Stimulated activated CD4-positive, alpha-beta T cell treated with anti-CD3 and anti-CD28 coated beads, Interleukin-15, amount 100 ng/mL, for 1 hour (primary cell): Measurements from ENCODE around the gene PRKAR1B.

Experiments
- DNase-seq, 2 donors: peaks; one replicate each; pipeline ENCODE4 v3.0.0-alpha.2; 2020; ENCODE audit warnings: low read depth in 1 of 2, low spot score in 1 of 2

PRKAR1B gene

DNA sequence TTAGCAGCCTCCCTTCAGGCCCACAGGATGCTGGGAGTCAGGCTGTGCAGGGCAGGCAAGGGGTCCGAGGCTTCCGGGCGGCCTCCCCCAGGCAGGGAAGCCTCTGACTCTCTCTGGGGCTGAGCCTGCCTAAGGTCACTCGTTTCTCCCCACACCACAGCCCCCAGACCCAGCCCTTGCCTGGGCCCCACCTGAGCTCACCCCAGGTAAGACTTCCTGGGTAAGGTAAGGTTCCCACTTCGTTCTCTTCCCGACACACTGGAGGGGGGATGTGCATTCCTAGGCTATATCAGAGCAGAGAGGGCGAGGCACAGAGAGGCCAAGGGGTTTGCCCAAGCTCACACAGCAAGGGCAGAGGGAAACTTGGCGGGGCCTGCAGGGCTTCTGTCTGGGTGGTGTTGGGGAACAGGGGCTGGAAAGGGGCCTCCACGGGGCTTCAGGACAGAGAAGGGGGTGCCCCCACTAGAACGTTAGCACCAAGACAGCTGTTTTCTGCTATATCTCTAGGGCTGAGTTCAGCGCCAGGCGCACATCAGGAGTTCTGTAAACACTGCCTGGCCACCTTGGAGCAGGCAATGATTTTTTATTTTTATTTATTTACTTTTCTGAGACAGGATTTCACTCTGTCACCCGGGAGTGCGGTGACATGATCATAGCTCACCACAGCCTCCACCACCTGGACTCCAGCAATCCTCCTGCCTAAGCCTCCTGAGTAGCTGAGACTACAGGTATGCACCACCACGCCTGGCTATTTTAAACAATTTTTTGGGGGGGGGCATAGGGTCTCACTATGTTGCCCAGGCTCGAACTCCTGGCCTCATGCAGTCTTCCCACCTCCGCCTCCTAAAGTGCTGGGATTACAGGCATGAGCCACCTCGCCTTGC lies 182.5 kb downstream of the PRKAR1B start:
- DNase-seq = no peak

DNA sequence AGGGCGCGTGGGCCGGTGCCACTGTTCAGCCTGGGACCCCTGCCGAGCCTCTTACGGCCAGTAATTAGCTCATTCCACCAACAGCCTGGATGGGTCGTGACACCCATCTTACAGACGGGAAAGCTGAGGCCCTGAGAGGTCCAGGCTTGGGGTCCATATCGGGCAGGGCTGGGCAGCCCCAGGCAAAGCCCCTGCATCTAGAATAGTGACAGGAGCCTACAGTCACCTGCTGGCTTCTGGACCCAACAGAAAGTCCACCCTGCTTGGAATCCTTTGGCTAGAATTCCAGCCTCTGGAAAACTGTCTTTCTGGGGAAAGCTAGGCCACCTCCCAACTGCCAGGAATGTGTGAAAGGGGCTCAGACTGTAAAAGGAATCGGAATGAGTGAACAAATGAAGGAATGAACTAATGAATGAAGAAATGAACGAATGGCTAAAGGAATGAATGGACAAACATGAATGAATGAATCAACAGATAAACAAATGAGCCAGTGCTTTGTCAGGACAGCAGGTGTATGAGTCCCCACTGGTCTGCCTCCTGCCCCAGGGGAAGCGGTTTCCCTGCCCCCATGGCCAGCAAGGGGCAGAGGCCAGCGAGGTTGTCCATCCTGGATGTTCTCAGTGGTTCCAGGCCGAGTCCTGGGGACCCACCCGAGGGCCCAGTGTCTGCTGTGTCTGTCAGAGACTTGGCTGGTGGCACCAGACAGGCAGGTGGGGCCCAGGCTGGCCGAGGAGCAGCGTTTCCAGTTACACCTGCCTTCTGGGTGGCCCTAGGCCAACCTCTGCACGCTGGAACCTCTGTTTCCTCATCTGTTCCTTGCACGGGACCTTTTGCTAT lies 183.4 kb downstream of the PRKAR1B start:
- DNase-seq = no peak

DNA sequence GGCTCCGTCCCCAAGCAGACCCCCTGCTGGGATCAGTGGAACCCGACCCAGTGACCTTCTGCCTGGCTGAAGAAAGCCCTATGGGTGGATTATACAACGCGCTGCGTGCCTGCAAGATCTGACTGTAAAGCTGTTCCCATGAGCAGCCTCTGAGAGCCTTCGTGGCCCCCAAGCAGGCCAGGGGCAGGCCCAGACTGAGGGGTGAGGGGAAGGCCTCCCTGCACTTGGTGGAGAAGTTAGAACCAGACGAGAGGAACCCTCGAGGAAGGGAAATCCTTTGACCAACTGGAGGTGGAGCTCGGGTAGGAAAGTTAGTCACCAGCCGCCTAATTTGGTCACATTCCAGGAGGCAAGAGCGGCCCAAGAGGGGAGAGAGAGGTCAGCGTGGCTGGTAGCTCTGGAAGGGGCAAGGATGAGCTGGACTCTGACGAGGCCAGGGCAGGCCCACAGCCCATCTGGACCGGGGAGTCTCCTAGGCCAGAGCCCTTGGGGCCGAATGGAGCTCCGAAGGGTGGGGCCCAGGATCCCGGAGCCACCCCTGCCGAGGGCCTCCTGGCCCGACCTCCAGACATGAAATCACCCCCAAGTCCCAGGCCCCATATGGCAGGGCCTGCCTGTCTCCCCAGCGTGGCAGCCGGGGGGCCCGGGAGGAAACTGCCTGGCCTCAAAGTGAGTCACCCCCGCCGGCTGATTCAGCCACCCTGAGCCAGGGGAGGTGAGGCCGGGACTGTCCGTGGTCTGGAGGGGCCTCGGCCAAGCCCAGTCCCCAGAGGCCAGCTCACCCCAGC lies 184.2 kb downstream of the PRKAR1B start:
- no peak for DNase-seq

DNA sequence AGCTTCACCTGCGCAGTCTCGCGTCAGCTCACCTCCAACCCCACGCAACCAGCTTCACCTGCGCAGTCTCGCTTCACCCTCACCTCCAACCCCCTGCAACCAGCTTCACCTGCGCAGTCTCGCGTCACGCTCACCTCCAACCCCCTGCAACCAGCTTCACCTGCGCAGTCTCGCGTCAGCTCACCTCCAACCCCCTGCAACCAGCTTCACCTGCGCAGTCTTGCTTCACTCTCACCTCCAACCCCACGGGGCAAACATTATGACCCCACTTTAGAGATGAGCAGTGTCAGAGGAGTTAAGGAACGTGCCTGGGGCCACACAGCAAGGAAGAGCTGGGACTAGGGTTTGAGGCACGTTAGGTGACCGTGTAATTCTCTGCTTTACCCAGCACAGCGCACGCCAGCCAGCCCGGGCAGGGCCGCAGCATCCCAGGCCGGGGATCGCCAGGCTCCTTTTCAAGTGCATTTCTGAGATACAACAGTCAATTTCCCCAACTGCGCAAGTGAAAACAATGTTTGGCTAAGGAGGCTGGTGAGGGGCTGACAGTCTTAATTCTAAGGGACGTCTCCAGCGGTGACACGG lies 184.9 kb downstream of the PRKAR1B start:
- no peak for DNase-seq

DNA sequence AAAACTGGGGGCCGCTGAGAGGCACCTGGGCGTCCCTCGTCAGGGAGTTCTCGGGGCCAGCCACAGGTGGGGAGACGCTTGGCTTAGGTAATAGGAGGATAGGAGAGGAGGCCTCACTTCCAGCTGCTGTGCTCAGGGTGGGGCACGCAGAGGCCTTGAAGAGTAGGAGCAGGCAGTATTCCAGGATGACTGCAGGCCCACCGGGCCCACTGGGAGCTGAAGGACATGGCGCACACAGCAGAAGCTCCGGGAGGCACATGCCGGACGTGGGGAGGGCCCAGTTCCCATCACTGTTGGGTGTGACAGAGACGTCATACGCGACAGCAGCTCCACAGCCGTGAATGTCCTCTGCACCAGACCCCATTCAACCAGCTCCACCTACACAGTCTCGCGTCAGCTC lies 185.4 kb downstream of the PRKAR1B start:
- no peak for DNase-seq

DNA sequence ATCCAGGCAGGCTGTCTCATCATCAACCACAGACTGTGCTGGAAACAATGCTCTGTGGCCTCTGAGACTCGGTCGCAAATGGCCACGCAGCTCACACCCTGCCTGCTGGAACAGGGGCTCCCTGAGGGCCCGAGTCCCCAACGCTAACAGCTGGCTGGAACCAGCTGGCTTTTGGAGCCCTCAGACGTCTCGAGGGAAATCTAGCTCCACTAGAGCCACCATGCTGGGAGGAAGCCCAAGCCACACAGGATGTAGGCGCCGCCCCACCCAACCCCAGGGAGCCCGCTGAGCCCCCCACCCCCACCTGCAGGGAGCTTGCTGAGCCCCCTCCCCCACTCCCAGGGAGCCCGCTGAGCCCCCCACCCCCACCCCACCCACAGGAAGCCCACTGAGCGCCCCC lies 186.1 kb downstream of the PRKAR1B start:
- no peak for DNase-seq

DNA sequence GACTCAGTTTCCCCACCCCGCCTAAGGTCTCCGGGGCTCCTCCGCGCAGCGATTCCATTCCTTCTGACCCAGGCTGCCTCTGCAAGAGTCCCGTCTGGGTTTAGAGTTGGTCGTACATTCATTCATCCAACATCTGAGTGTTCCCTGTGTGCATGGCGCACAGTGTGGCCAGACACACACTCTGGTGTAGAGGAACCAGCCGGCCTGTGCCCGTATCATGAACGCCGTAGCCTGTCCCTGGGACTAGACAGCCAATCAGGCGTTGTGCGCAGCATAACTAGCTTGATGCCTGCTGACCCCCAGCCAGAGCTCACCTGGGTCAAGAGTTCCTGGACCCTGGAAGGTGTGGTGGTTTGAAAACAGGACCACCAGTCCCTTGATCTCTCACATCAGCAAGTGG lies 186.5 kb downstream of the PRKAR1B start:
- DNase-seq = no peak

DNA sequence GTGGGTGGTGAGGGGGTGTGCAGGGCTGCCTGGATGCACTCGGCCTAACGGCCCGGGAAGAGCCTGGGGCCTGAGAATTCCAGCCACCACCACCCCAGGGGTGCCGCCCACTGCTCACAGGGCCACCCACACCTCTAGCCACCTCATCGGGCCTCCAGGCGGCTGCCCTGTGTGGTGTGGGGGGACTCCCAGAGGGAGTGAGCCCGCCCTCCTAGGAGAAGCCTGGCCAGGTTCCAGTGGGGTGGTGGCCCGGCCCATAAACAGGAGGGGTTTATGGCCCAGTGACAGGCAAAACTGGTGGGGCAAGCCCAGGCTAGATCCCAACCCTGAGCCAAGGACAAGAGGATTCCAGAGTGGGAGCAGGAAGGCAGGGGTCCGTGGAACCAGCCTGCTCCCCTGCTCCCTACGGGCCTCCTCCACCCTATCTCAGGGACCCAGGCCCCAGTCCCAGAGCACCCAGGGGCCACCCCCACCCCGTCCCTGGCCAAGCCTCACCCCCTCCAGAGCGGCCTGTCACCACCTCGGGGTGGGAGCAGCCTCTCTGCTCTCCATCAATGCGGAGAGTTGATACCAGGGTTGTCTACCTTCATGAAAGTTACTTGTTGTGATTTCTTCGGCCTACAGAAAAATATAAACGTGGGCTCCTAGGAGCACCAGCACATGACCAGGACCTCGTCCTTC lies 187.2 kb downstream of the PRKAR1B start:
- no peak for DNase-seq

DNA sequence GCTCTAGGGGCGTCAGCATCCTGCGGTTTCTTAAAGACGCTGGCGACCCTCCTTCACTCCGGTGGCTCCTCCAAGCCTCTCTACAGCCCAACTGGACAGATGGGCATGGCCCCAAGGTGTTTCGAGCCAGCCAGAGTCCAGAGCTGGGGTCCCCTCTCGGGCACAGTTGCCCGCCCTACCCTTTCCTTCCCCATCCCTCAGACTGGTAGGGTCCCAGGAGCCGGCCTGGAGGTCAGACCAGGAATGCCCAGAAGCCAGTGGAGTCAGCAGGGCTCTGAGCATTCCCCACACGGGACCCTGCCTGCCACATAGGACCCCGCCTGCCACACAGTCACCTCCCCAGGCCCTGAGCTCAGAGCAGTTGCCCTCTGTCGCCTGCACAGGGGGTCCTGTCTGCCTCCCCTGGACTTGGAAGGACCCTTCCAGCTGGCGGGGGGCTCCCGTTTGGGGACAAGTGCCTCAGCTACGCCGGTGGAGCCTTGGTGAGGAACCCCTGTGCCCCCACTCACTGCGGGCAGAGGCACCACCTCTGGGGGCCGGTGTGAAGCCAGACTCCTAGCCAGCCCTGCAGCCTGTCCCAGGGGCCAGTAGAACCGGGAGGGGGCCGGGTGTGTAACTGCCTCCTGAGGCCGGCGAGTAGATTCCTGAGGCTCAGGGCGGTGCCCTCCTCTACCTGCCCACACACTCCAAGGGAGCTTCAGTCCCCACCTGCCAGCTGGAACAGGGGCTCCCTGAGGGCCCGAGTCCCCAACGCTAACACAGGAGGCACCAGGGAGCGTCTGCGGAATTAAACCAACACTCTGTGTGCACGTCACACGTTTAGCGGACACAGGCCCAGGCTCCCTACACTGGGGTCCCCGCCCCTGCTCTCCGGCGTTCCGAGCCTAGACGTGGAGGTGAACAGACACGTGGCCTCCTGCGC lies 188.1 kb downstream of the PRKAR1B start:
- no peak for DNase-seq

DNA sequence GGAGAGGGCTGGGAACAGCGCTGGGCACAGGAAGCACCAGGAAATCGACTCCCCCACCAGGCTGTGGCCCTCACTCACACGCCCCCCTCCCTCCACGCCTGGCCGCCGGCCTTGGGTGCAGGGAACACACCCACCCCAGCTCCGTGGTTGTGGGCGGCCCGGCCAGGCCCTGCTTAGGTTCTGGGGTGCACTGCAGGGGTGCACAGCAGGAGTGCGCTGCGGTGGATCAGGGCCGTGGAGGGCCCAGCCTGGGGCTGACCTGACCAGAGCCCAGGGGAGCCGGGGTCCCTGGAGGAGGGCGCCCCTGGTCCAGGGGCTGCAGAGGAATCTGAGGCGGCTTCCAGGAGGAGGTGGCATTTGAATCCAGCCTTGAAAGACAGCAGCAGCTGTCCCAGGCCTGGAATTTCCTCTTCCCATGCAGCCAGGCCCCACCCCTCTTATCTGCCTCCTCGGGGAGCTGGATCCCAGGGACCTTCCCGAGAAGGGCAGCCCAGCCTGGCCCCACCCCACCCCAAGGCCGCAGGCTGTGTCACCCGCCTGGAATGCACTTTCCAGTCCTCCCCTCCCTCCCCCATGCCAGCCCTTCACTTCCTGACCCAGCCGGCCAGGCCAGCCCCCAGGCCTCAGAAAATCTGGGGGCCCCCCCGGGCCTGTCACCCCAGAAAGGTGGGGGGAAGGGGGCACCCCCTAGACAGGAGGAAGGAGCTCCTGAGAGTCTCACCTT lies 189.0 kb downstream of the PRKAR1B start:
- no peak for DNase-seq

DNA sequence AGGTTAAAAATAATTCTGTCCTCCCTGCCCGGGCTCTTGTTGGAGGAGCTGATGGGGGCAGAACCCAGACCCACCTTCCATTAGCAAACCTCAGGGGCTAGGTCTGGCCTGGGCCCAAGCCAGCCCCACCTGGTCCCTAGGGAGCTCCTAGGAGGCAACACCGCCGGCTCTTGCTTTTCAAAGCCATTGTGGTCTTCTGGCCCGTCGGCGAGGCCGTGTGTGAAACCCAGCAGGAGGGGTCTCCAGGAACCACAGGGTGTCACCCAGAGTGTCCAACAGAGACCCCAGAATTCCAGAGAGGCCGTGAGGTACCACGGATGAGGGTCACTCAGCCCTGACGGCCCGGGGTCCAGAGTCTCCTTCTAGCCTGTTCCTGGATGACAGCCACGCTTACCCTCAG lies 190.8 kb downstream of the PRKAR1B start:
- DNase-seq = no peak

DNA sequence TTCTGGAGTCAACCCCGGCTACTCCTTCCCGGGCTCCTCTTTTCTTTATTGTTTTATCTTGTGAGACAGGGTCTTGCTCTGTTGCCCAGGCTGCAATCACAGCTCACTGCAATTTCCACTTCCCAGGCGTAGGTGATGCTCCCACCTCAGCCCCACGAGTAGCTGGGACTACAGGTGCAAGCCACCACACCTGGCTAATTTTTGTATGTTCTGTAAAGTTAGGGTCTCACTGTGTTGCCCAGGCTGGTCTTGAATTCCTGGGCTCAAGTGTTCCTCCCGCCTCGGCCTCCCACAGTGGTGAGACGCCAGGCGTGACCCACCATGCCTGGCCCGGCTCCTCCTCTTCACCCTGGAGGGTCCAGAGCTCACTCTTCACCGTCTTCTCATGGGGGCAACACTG lies 192.1 kb downstream of the PRKAR1B start:
- DNase-seq = no peak

DNA sequence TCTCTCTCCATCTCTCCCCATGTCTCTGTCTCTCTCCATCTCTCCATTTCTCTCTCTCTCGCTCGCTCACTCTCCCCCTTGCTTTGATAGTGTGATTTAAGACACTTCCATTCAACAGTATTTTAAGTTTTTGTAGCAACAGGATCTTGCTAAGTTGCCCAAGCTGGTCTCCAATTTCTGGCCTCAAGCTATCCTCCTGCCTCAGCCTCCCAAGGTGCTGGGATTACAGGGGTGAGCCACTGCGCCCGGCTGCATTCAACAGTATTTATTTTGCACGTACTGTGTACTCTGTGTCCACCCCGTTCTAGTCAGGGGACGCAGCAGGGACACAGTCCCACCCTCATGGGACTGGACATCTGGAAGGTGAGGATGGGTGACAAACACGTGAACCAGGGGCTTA lies 193.0 kb downstream of the PRKAR1B start:
- no peak for DNase-seq

DNA sequence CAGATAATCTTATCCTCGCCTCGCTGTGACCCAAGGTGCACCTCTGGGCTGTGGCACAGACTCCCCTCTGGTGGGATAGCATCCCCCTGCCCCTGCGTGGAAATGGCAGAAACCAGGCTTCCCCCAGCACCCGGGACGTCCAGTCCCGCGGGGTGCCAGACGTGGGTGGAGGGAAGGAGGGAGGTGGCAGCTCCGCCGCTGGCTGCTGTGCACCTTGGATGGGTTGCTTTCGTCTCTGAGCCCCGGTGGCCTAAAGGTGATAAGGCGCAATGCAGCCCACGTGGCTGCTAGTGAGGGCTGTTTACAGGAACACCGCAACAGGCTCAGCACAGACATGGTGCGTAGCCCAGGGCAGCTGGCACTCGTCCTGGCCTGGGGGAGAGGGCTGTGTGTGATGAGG lies 193.8 kb downstream of the PRKAR1B start:
- DNase-seq = no peak

DNA sequence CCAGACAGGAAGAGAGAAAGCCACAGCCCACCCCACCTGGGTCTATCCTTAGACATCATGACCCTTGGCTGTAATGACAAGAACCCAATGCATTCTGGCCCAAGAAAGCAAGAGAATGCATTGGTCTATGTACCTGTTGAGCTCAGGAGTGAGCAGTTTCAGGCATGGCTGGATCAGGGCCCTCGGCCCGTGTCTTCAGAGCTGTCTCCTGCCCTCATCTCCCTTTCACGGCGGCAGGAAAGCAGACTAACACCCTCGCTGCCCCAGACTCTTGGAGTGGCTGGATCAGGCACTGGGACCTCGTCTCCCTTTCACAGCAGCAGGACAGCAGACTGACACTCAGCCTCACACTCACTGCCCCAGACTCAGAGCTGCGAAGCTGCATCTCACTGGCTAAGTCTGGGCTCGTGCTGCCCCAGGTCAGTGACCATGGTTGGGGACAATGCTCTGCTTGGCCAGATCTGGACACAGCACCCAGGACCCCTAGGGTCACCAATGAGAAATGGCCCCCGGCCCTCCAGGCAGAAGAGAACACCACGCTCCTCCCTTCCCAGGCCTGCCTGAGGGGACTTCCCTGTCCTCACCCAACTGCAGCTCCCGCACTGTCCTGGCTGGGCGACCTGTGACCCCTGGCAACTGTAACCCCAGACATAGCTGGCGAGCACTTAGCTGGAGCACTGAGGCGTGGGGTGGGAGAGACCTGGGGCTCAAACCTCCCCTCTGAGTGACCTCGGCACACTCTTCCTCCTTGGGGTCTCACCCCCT lies 194.5 kb downstream of the PRKAR1B start:
- DNase-seq = no peak

DNA sequence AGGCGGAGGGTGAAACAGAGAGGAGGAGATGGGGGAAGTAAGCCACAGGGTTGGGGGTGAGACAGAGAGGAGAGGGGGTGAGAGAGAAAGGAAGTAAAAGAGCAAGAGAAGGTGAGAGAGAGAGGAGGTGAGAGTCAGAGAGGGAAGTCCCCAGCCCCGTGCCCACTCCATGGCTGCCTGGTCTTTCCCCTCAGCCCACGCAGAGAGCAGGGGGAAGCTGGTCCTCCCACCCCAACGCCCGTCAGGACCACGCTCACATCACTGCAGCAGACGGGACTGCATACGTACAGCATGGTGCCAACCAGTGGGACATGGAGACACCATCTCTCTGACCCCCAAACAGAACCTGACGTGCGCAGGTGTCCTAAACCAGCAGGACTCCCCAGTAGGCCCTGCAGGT lies 195.3 kb downstream of the PRKAR1B start:
- DNase-seq = no peak

DNA sequence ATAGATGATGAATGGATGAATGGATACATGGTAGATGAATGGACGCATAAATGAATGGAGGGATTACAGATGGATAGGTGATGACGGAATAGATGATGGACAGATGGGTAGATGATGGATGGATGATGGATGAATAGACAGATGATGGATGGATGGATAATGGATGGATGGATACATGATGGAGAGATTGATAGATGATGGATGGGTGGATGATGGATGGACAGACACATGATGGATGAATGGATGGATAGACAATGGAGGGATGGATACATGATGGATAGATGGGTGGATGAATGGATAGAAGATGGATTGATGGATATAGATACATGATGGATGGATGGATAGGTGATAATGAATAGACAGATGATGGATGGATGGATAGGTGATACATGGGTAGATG lies 198.6 kb downstream of the PRKAR1B start:
- no peak for DNase-seq

DNA sequence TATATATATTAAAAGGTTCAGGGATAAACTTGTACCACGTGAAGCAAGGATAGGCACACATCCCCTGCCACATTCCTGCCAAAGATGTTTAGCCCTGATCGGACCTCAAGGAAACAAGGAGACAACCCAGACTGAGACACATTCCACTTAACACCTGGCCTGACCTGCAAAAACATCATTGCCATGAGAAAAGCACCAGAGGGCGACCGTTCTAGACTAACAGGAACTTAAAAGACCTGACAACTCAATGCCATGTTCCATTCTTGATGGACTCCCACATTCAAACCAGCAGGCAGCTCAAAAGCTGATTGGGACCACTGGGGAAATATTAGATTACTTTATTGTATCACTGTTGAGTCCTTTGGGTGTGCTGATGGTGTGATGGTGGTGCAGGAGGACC lies 199.4 kb downstream of the PRKAR1B start:
- DNase-seq = no peak
